B cell (primary cell): ENCODE data around the gene UBE2E3.

ENCODE experiments used
- EZH2 ChIP-seq: IDR thresholded peaks from 2 replicates; pipeline ENCODE4 v1.6.1; 2012; ENCODE audit warnings: borderline replicate concordance, low read depth, mild to moderate bottlenecking, moderate library complexity, low read length; ENCODE audit not compliant: insufficient read depth, poor library complexity, severe bottlenecking
- TF ChIP-seq, protein P1 (sequence below): fragments of 200-600 bp; IDR thresholded peaks from one replicate; pipeline ENCODE4 v1.8.0; 2022; ENCODE audit warnings: antibody characterized with exemption, mild to moderate bottlenecking

DNA sequence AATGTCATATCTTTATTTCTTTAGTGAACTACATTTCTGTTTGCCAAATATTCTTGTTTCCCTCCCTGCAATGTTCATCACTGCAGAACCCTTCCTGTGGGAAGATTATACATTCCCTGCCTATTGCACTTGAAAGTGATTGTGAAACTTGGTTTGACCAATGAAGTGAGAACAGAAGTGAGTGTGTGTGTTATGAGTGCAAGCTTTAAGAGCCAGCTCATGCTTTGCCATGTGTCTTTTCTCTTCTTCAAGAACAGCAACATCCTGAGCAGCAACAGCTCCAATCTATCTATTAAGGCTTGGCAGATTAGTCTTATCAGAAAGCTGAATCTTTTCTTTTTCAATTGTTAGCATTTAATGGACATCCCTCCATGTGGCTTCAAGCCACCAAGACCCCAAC, 42.0 kb upstream of the UBE2E3 start:
- TF ChIP-seq, protein P1, sequence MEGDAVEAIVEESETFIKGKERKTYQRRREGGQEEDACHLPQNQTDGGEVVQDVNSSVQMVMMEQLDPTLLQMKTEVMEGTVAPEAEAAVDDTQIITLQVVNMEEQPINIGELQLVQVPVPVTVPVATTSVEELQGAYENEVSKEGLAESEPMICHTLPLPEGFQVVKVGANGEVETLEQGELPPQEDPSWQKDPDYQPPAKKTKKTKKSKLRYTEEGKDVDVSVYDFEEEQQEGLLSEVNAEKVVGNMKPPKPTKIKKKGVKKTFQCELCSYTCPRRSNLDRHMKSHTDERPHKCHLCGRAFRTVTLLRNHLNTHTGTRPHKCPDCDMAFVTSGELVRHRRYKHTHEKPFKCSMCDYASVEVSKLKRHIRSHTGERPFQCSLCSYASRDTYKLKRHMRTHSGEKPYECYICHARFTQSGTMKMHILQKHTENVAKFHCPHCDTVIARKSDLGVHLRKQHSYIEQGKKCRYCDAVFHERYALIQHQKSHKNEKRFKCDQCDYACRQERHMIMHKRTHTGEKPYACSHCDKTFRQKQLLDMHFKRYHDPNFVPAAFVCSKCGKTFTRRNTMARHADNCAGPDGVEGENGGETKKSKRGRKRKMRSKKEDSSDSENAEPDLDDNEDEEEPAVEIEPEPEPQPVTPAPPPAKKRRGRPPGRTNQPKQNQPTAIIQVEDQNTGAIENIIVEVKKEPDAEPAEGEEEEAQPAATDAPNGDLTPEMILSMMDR: no peak
- no peak for TF ChIP-seq EZH2
